ENCODE measurements around the gene ACSL3.
A peak's percentile ranks its signal among the peaks of the same experiment; 100 is the strongest.
"Not testable (repeated sequence)": the region's sequence is repeated elsewhere in the genome, so short reads cannot be mapped to it uniquely, and the experiment has no call there.

ACSL3 gene

GRCh38 chr2:222833410-222833809, 27.4 kb upstream of the ACSL3 start:
- no peak overlapping the region for H3K9ac ChIP-seq
- no peaks in the 10 kb centered on the region for H3K27me3 ChIP-seq
- H3K4me1 ChIP-seq = 0 out of 20 replicates have a peak, but pooled peaks cover 0 to 4% (median 0%) of the 10 kb centered on the region in 10 experiments
- H3K36me3 ChIP-seq = no peaks in the 10 kb centered on the region
- no peak overlapping the region for H3K4me2 ChIP-seq
- TF ChIP-seq Cebpa-rat (IDR thresholded peaks at IDR 0.05) = no peak
- no peak overlapping the region for H3K27ac ChIP-seq
- H3K4me3 ChIP-seq = no peak overlapping the region
- H3K9me3 ChIP-seq (replicated peaks in 1 of 11) = no peaks in the 10 kb centered on the region
- H4K20me1 ChIP-seq = no peaks in the 10 kb centered on the region

- H3K4me2 ChIP-seq = no peak overlapping the region
- no peak overlapping the region for H3K4me3 ChIP-seq
- no peaks in the 10 kb centered on the region for H3K27me3 ChIP-seq
- TF ChIP-seq Cebpa-rat (IDR thresholded peaks at IDR 0.05) = no peak
- no peaks in the 10 kb centered on the region for H4K20me1 ChIP-seq
- no peaks in the 10 kb centered on the region for H3K4me1 ChIP-seq
- H3K9me3 ChIP-seq (replicated peaks in 1 of 11) = no peaks in the 10 kb centered on the region
- H3K36me3 ChIP-seq = no peaks in the 10 kb centered on the region
- no peak overlapping the region for H3K27ac ChIP-seq
- H3K9ac ChIP-seq = no peak overlapping the region
Measured at GRCh38 chr2:222835143-222835822, 25.6 kb upstream of the ACSL3 start.

GRCh38 chr2:222835823-222836151, 25.0 kb upstream of the ACSL3 start:
- no peak for TF ChIP-seq Cebpa-rat (IDR thresholded peaks at IDR 0.05)
- Histone ChIP-seq H3K9ac (no peak overlapping the region), H3K4me1 (no peaks in the 10 kb centered on the region; a peak in 1 of 20 replicates), H3K27me3 (no peaks in the 10 kb centered on the region), H4K20me1 (no peaks in the 10 kb centered on the region), H3K4me2 (no peak overlapping the region), H3K27ac (no peak overlapping the region), H3K9me3 (replicated peaks in 1 of 11) (no peaks in the 10 kb centered on the region), H3K4me3 (no peak overlapping the region), H3K36me3 (no peaks in the 10 kb centered on the region)

GRCh38 chr2:222837643-222838056, 23.2 kb upstream of the ACSL3 start:
- Histone ChIP-seq H3K27ac (no peak overlapping the region), H3K36me3 (no peaks in the 10 kb centered on the region), H3K4me1 (peaks cover 3 to 18% (median 7%) of the 10 kb centered on the region in 10 experiments; a peak in 14 of 20 replicates), H3K4me3 (no peak overlapping the region), H3K9me3 (replicated peaks in 1 of 11) (no peaks in the 10 kb centered on the region), H3K4me2 (no peak overlapping the region), H3K27me3 (no peaks in the 10 kb centered on the region), H3K9ac (no peak overlapping the region), H4K20me1 (no peaks in the 10 kb centered on the region)
- no peak for TF ChIP-seq Cebpa-rat (IDR thresholded peaks at IDR 0.05)

GRCh38 chr2:222840060-222840802, 20.6 kb upstream of the ACSL3 start:
- H3K27ac ChIP-seq = no peak overlapping the region
- H3K4me1 ChIP-seq = peaks cover 3 to 44% (median 14%) of the 10 kb centered on the region in 10 experiments; a peak in 14 of 20 replicates
- no peak overlapping the region for H3K9ac ChIP-seq
- no peaks in the 10 kb centered on the region for H3K36me3 ChIP-seq
- H3K27me3 ChIP-seq = no peaks in the 10 kb centered on the region
- H3K4me3 ChIP-seq = no peak overlapping the region
- H3K4me2 ChIP-seq = no peak overlapping the region
- TF ChIP-seq Cebpa-rat (IDR thresholded peaks at IDR 0.05) = no peak
- no peaks in the 10 kb centered on the region for H4K20me1 ChIP-seq
- no peaks in the 10 kb centered on the region for H3K9me3 ChIP-seq (replicated peaks in 1 of 11)

GRCh38 chr2:222842491-222843174, 18.2 kb upstream of the ACSL3 start:
- Histone ChIP-seq H3K4me2 (peak overlapping the region in 9 of 11 experiments; percentile 11 to 74 (median 46); a peak in 16 of 22 replicates), H3K9ac (no peak overlapping the region), H3K27me3 (no peaks in the 10 kb centered on the region), H3K9me3 (replicated peaks in 1 of 11) (no peaks in the 10 kb centered on the region), H4K20me1 (no peaks in the 10 kb centered on the region), H3K4me3 (no peak overlapping the region), H3K4me1 (peaks cover 3 to 48% (median 14%) of the 10 kb centered on the region in 10 experiments; a peak in 14 of 20 replicates), H3K27ac (peak overlapping the region in 2 of 11 experiments; percentile 6 to 36; a peak in 2 of 22 replicates), H3K36me3 (no peaks in the 10 kb centered on the region)
- no peak for TF ChIP-seq Cebpa-rat (IDR thresholded peaks at IDR 0.05)

GRCh38 chr2:222844323-222844722, 16.5 kb upstream of the ACSL3 start:
- no peak for TF ChIP-seq Cebpa-rat (IDR thresholded peaks at IDR 0.05)
- Histone ChIP-seq H3K27ac (peak overlapping the region in 4 of 11 experiments; percentile 28 to 58 (median 51); a peak in 6 of 22 replicates), H3K4me2 (peak overlapping the region in 5 of 11 experiments; percentile 8 to 74 (median 43); a peak in 9 of 22 replicates), H3K4me1 (peaks cover 3 to 57% (median 14%) of the 10 kb centered on the region in 10 experiments; a peak in 14 of 20 replicates), H3K36me3 (no peaks in the 10 kb centered on the region), H3K4me3 (no peak overlapping the region), H4K20me1 (no peaks in the 10 kb centered on the region), H3K9me3 (replicated peaks in 1 of 11) (no peaks in the 10 kb centered on the region), H3K9ac (peak overlapping the region in 1 of 11 experiments; percentile 50; a peak in 2 of 22 replicates), H3K27me3 (no peaks in the 10 kb centered on the region)

- H3K27ac ChIP-seq = not testable (repeated sequence)
- peak overlapping the region in 3 of 11 experiments; percentile 43 to 74 (median 68); a peak in 5 of 22 replicates for H3K4me2 ChIP-seq
Measured at GRCh38 chr2:222845314-222845713, 15.5 kb upstream of the ACSL3 start.

GRCh38 chr2:222846003-222846402, 14.8 kb upstream of the ACSL3 start:
- Histone ChIP-seq H3K9ac (no peak overlapping the region), H4K20me1 (no peaks in the 10 kb centered on the region), H3K27ac (no peak overlapping the region), H3K27me3 (no peaks in the 10 kb centered on the region), H3K4me2 (no peak overlapping the region), H3K4me1 (peaks cover 3 to 70% (median 14%) of the 10 kb centered on the region in 10 experiments; a peak in 14 of 20 replicates), H3K4me3 (no peak overlapping the region), H3K9me3 (replicated peaks in 1 of 11) (no peaks in the 10 kb centered on the region), H3K36me3 (no peaks in the 10 kb centered on the region)
- no peak for TF ChIP-seq Cebpa-rat (IDR thresholded peaks at IDR 0.05)

More at GRCh38 chr2:222845314-222845713, 15.5 kb upstream of the ACSL3 start:
- not testable (repeated sequence) for H3K27me3 ChIP-seq; H3K36me3 ChIP-seq; H3K9ac ChIP-seq; H3K4me3 ChIP-seq; H3K9me3 ChIP-seq (replicated peaks in 1 of 11); H4K20me1 ChIP-seq
- H3K4me1 ChIP-seq = peaks cover 3 to 66% (median 14%) of the 10 kb centered on the region in 10 experiments; a peak in 14 of 20 replicates

- H3K9ac ChIP-seq; H4K20me1 ChIP-seq; H3K27ac ChIP-seq; H3K36me3 ChIP-seq; H3K27me3 ChIP-seq; H3K4me2 ChIP-seq; H3K9me3 ChIP-seq (replicated peaks in 1 of 11); H3K4me3 ChIP-seq: not testable (repeated sequence)
- peaks cover 0 to 52% (median 3%) of the 10 kb centered on the region in 10 experiments; a peak in 9 of 20 replicates for H3K4me1 ChIP-seq
Measured at GRCh38 chr2:222848031-222848430, 12.8 kb upstream of the ACSL3 start.

All from BLaER1 treated with 17β-estradiol and CSF1 and Interleukin-3, amounts not matched to agents 10 nM and 100 nM (cell line).